Measurements from ENCODE around the gene CEP135.
"Not testable (repeated sequence)": the region's sequence is repeated elsewhere in the genome, so short reads cannot be mapped to it uniquely, and the experiment has no call there.

The CEP135 gene

DNA sequence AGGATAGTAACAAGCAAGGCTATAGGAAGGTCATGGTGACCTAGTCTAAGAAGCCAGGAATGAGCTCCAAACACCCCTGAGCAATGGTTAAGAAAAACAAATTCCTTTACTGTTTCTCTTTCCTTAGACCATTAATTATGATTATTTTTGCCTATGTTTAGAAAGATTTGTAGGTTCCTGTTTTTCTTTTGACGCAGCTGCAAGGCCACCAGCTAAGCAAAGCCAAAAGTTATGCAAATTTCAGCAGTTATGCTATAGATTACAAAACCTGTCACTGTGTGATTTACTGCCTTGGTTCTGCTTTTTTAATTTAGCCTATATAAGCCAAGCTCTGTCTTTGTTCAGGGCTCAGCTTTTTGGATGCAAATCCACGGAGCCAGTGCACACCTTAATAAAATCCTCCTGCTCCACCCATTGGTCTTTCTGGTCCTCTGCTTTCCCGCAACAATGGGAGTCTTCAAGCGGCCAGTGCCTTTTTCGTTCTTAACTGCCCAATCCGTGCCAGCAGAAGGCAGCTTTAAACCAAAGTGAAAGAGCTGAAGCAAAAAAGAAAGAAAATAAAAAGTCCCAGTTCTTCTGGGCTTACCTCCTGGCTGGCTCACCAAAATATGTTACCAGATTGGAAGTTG lies 1.4 kb upstream of the CEP135 start:
- peak; percentile 31 for DNase-seq (ENCODE audit: low read depth)
- H3K4me3 ChIP-seq (ENCODE audit: low read length): peak overlapping the region; percentile 94

GRCh38 chr4:55947912-55948725 lies 626 bp upstream of the CEP135 start:
- peak overlapping the region; percentile 94 for H3K4me3 ChIP-seq (ENCODE audit: low read length)
- H3K9ac ChIP-seq (ENCODE audit: low read length): peak overlapping the region; percentile 98
- H3K27me3 ChIP-seq (replicated peaks; ENCODE audit: control insufficient read depth, insufficient read depth, low read length): no peaks in the 10 kb centered on the region
- no peaks in the 10 kb centered on the region for H3K9me3 ChIP-seq (ENCODE audit: control insufficient read depth, low read length)
- H3K36me3 ChIP-seq (ENCODE audit: control insufficient read depth, insufficient read depth, low read length, severe bottlenecking): no peaks in the 10 kb centered on the region
- DNase-seq (ENCODE audit: low read depth): peak; percentile 92
- peaks cover 15% of the 10 kb centered on the region for H3K4me1 ChIP-seq (ENCODE audit: control insufficient read depth, insufficient read depth, low read length)

More for the DNA sequence above, 1.4 kb upstream of the CEP135 start:
- Histone ChIP-seq H3K27me3 (replicated peaks; ENCODE audit: control insufficient read depth, insufficient read depth, low read length) (no peaks in the 10 kb centered on the region), H3K9ac (ENCODE audit: low read length) (peak overlapping the region; percentile 98), H3K4me1 (ENCODE audit: control insufficient read depth, insufficient read depth, low read length) (peaks cover 15% of the 10 kb centered on the region), H3K9me3 (ENCODE audit: control insufficient read depth, low read length) (no peaks in the 10 kb centered on the region), H3K36me3 (ENCODE audit: control insufficient read depth, insufficient read depth, low read length, severe bottlenecking) (no peaks in the 10 kb centered on the region)

- no peaks in the 10 kb centered on the region for H3K9me3 ChIP-seq (ENCODE audit: control insufficient read depth, low read length)
- H3K4me3 ChIP-seq (ENCODE audit: low read length): peak overlapping the region; percentile 94
- H3K4me1 ChIP-seq (ENCODE audit: control insufficient read depth, insufficient read depth, low read length): peaks cover 15% of the 10 kb centered on the region
- no peaks in the 10 kb centered on the region for H3K27me3 ChIP-seq (replicated peaks; ENCODE audit: control insufficient read depth, insufficient read depth, low read length)
- H3K36me3 ChIP-seq (ENCODE audit: control insufficient read depth, insufficient read depth, low read length, severe bottlenecking): peaks cover 7% of the 10 kb centered on the region
- H3K9ac ChIP-seq (ENCODE audit: low read length): peak overlapping the region; percentile 98
- DNase-seq (ENCODE audit: low read depth): peak; percentile 37
These were observed 697 bp downstream of the CEP135 start for GRCh38 chr4:55949482-55949802.

- Histone ChIP-seq H3K4me3 (ENCODE audit: low read length) (no peak overlapping the region), H3K4me1 (ENCODE audit: control insufficient read depth, insufficient read depth, low read length) (peaks cover 15% of the 10 kb centered on the region), H3K9me3 (ENCODE audit: control insufficient read depth, low read length) (no peaks in the 10 kb centered on the region), H3K27me3 (replicated peaks; ENCODE audit: control insufficient read depth, insufficient read depth, low read length) (no peaks in the 10 kb centered on the region), H3K36me3 (ENCODE audit: control insufficient read depth, insufficient read depth, low read length, severe bottlenecking) (peaks cover 7% of the 10 kb centered on the region), H3K9ac (ENCODE audit: low read length) (no peak overlapping the region)
- no peak for DNase-seq (ENCODE audit: low read depth)
These were observed 2.6 kb downstream of the CEP135 start for GRCh38 chr4:55951191-55951922.

DNA sequence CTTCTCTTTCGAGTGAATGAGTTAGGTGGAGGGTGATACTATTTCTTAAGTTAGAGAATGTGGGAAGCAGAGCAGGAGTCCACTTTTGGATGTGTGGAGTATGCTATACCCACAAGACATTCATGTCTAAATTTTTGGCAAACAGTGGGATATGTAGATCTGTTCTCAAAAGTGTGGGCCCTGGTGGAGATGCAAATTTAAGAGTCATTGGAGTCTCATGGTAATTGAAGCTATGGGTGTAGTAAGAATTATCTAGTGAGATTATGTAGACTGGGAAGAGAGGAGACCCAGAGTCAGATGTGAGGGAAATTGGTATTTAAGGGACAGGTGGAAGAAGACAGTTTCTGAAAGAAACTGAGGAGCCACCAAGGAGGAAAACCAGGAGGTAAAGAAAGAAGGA lies 7.0 kb downstream of the CEP135 start:
- Histone ChIP-seq H3K4me3 (ENCODE audit: low read length) (no peak overlapping the region), H3K9me3 (ENCODE audit: control insufficient read depth, low read length) (no peaks in the 10 kb centered on the region), H3K36me3 (ENCODE audit: control insufficient read depth, insufficient read depth, low read length, severe bottlenecking) (peaks cover 7% of the 10 kb centered on the region), H3K27me3 (replicated peaks; ENCODE audit: control insufficient read depth, insufficient read depth, low read length) (no peaks in the 10 kb centered on the region), H3K9ac (ENCODE audit: low read length) (no peak overlapping the region), H3K4me1 (ENCODE audit: control insufficient read depth, insufficient read depth, low read length) (peaks cover 11% of the 10 kb centered on the region)
- DNase-seq (ENCODE audit: low read depth): no peak

- Histone ChIP-seq H3K36me3 (ENCODE audit: control insufficient read depth, insufficient read depth, low read length, severe bottlenecking) (peaks cover 6% of the 10 kb centered on the region), H3K27me3 (replicated peaks; ENCODE audit: control insufficient read depth, insufficient read depth, low read length) (no peaks in the 10 kb centered on the region), H3K9me3 (ENCODE audit: control insufficient read depth, low read length) (no peaks in the 10 kb centered on the region), H3K4me1 (ENCODE audit: control insufficient read depth, insufficient read depth, low read length) (peaks cover 11% of the 10 kb centered on the region), H3K9ac (ENCODE audit: low read length) (no peak overlapping the region), H3K4me3 (ENCODE audit: low read length) (no peak overlapping the region)
- DNase-seq (ENCODE audit: low read depth): no peak
These were observed 10.9 kb downstream of the CEP135 start for GRCh38 chr4:55959655-55960054.

GRCh38 chr4:55964046-55964445 lies 15.3 kb downstream of the CEP135 start:
- no peak for DNase-seq (ENCODE audit: low read depth)
- Histone ChIP-seq H3K4me1 (ENCODE audit: control insufficient read depth, insufficient read depth, low read length) (no peaks in the 10 kb centered on the region), H3K27me3 (replicated peaks; ENCODE audit: control insufficient read depth, insufficient read depth, low read length) (no peaks in the 10 kb centered on the region), H3K36me3 (ENCODE audit: control insufficient read depth, insufficient read depth, low read length, severe bottlenecking) (peaks cover 11% of the 10 kb centered on the region), H3K9me3 (ENCODE audit: control insufficient read depth, low read length) (no peaks in the 10 kb centered on the region), H3K9ac (ENCODE audit: low read length) (no peak overlapping the region), H3K4me3 (ENCODE audit: low read length) (no peak overlapping the region)

- Histone ChIP-seq H3K36me3 (ENCODE audit: control insufficient read depth, insufficient read depth, low read length, severe bottlenecking) (peaks cover 11% of the 10 kb centered on the region), H3K4me1 (ENCODE audit: control insufficient read depth, insufficient read depth, low read length) (no peaks in the 10 kb centered on the region), H3K27me3 (replicated peaks; ENCODE audit: control insufficient read depth, insufficient read depth, low read length) (no peaks in the 10 kb centered on the region), H3K4me3 (ENCODE audit: low read length) (no peak overlapping the region), H3K9ac (ENCODE audit: low read length) (no peak overlapping the region), H3K9me3 (ENCODE audit: control insufficient read depth, low read length) (no peaks in the 10 kb centered on the region)
- no peak for DNase-seq (ENCODE audit: low read depth)
These were observed 16.8 kb downstream of the CEP135 start for GRCh38 chr4:55965585-55965984.

DNA sequence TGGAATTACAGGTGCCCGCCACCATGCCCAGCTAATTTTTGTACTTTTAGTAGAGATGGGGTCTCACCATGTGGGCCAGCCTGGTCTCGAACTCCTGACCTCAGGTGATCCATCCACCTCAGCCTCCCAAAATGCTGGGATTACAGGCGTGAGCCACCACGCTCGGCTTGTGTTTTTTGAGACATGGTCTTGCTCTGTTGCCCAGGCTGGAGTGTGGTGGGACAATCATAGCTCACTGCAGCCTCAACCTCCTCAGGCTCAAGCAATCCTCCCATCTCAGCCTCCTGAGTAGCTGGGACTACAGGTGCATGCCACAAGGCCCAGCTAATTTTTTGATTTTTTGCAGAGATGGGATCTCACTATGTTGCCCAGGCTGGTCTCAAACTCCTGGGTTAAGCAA lies 17.6 kb downstream of the CEP135 start:
- not testable (repeated sequence) for H3K9me3 ChIP-seq (ENCODE audit: control insufficient read depth, low read length); H3K4me1 ChIP-seq (ENCODE audit: control insufficient read depth, insufficient read depth, low read length); H3K9ac ChIP-seq (ENCODE audit: low read length); DNase-seq (ENCODE audit: low read depth); H3K27me3 ChIP-seq (replicated peaks; ENCODE audit: control insufficient read depth, insufficient read depth, low read length); H3K4me3 ChIP-seq (ENCODE audit: low read length)
- peaks cover 11% of the 10 kb centered on the region for H3K36me3 ChIP-seq (ENCODE audit: control insufficient read depth, insufficient read depth, low read length, severe bottlenecking)

GRCh38 chr4:55967376-55967775 lies 18.6 kb downstream of the CEP135 start:
- peaks cover 3% of the 10 kb centered on the region for H3K4me1 ChIP-seq (ENCODE audit: control insufficient read depth, insufficient read depth, low read length)
- H3K9me3 ChIP-seq (ENCODE audit: control insufficient read depth, low read length): no peaks in the 10 kb centered on the region
- no peaks in the 10 kb centered on the region for H3K27me3 ChIP-seq (replicated peaks; ENCODE audit: control insufficient read depth, insufficient read depth, low read length)
- H3K4me3 ChIP-seq (ENCODE audit: low read length): no peak overlapping the region
- no peak for DNase-seq (ENCODE audit: low read depth)
- H3K36me3 ChIP-seq (ENCODE audit: control insufficient read depth, insufficient read depth, low read length, severe bottlenecking): peaks cover 11% of the 10 kb centered on the region
- no peak overlapping the region for H3K9ac ChIP-seq (ENCODE audit: low read length)

DNA sequence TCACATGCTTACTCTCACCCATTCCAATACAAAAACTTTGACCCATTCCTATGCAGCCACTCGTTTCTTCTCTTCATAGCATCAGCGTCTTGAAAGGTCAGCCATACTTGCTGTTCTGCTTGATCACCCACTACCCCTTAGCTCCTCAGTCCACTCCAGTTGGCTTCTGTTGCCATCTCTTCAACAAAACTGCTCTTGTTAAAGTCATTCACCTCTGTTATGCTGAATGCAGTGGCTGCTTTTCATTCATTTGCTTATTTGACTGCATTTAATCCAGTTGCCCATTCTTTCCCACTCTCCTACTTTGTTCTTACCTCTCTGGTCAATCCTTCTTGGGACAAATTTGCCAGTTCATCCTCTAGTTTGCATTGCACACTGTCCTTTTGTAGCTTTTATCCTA lies 24.9 kb downstream of the CEP135 start:
- Histone ChIP-seq H3K27me3 (replicated peaks; ENCODE audit: control insufficient read depth, insufficient read depth, low read length) (no peaks in the 10 kb centered on the region), H3K9me3 (ENCODE audit: control insufficient read depth, low read length) (no peaks in the 10 kb centered on the region), H3K36me3 (ENCODE audit: control insufficient read depth, insufficient read depth, low read length, severe bottlenecking) (no peaks in the 10 kb centered on the region), H3K4me3 (ENCODE audit: low read length) (no peak overlapping the region), H3K4me1 (ENCODE audit: control insufficient read depth, insufficient read depth, low read length) (peaks cover 3% of the 10 kb centered on the region), H3K9ac (ENCODE audit: low read length) (no peak overlapping the region)
- no peak for DNase-seq (ENCODE audit: low read depth)
